HepG2 (cell line): ENCODE data around the gene INSIG1. TPM values are rescaled to one million over a fixed set of nuclear protein-coding genes. Genes with fewer than 3 reads are reported as not detected.

Source experiments
- ATAC-seq: fragments of 200-7000 bp; cut with Tn5 transposase; 3 replicates; pipeline ENCODE4 v1.9.1; 2020; ENCODE audit warnings: mild to moderate bottlenecking, moderate library complexity
- BruUV-seq: library from RNA; stranded (reverse); fragments of 400-500 nt; replicated peaks from 2 replicates; lab custom pipeline; 2021; lab: Mats Ljungman, UMichigan
- CTCF ChIA-PET: fragments of 300-600 bp; formaldehyde crosslinking; extraction: SDS; loops from one replicate; lab custom pipeline; 2021; ENCODE audit warnings: low total read pairs, inconsistent platforms, low intra/inter-chr PET ratio; lab: Yijun Ruan, JAX
- POLR2A ChIA-PET: fragments of 350-600 bp; sonication (Branson Sonifier 250); formaldehyde crosslinking; loops from one replicate; lab custom pipeline; 2020; ENCODE audit warnings: antibody characterized with exemption, inconsistent platforms; lab: Yijun Ruan, JAX
- DNase-seq: peaks from one replicate; pipeline ENCODE4 v3.0.0-alpha.2; 2015; ENCODE audit warnings: low spot score
- FAIRE-seq: peaks from 3 replicates; lab custom pipeline; 2011; peaks lifted over from hg19 to GRCh38; lab: Jason Lieb, UNC
- H2AFZ ChIP-seq: one replicate; pipeline ENCODE4 v1.6.1; 2011; ENCODE audit warnings: low read length, inconsistent platforms
- H3K27ac ChIP-seq: fragments of 300-600 bp; 3 replicates; pipeline ENCODE4 v1.8.0; 2011; ENCODE audit warnings: mixed run types, mild to moderate bottlenecking, mixed read lengths, low read length, inconsistent platforms; ENCODE audit not compliant: insufficient read depth; ENCODE audit errors: extremely low read length
- H3K27me3 ChIP-seq, 2 experiments: fragments of 200-600 bp in 1 of 2; 2 replicates in 1 of 2; 3 replicates in 1 of 2; pipeline versions ENCODE4 v1.6.0 to v1.8.0; 2011; ENCODE audit warnings: low read length in 2 of 2, mild to moderate bottlenecking in 2 of 2, moderate library complexity in 2 of 2, inconsistent platforms in 1 of 2; ENCODE audit not compliant: insufficient read depth in 2 of 2, control insufficient read depth in 1 of 2
- H3K36me3 ChIP-seq, 2 experiments: fragments of 200-600 bp in 1 of 2; replicated peaks in 1 of 2; 2 replicates in 1 of 2; 3 replicates in 1 of 2; pipeline versions ENCODE4 v1.5.1 to v1.8.0; 2011; ENCODE audit warnings: low read length in 2 of 2, inconsistent platforms in 1 of 2; ENCODE audit not compliant: insufficient read depth in 2 of 2, control insufficient read depth in 1 of 2
- H3K4me1 ChIP-seq: 2 replicates; pipeline ENCODE4 v1.5.1; 2012; ENCODE audit warnings: low read length, inconsistent platforms; ENCODE audit not compliant: insufficient read depth
- H3K4me2 ChIP-seq: 2 replicates; pipeline ENCODE4 v1.6.0; 2011; ENCODE audit warnings: low read depth, low read length, inconsistent platforms
- H3K4me3 ChIP-seq, 3 experiments: fragments of 200-600 bp in 1 of 3; sonication (generic), shearing (Covaris generic) in 1 of 3; replicated peaks in 1 of 3; 2 replicates each; pipeline ENCODE4 v1.5.1; 2011 to 2016; ENCODE audit warnings: low read length in 3 of 3, inconsistent platforms in 2 of 3, low read depth in 2 of 3, mild to moderate bottlenecking in 2 of 3, control low read depth in 1 of 3, mixed read lengths in 1 of 3; ENCODE audit not compliant: insufficient read depth in 1 of 3
- H3K79me2 ChIP-seq: one replicate; pipeline ENCODE4 v1.6.1; 2011; ENCODE audit warnings: low read length, inconsistent platforms; ENCODE audit not compliant: insufficient read depth
- H3K9ac ChIP-seq: 2 replicates; pipeline ENCODE4 v1.6.0; 2011; ENCODE audit warnings: mild to moderate bottlenecking, low read depth, low read length, inconsistent platforms; ENCODE audit not compliant: insufficient read depth
- H3K9me3 ChIP-seq: 2 replicates; pipeline ENCODE4 v1.5.1; 2012; ENCODE audit warnings: mild to moderate bottlenecking, low read length
- H4K20me1 ChIP-seq: 2 replicates; pipeline ENCODE4 v1.6.0; 2011; ENCODE audit warnings: inconsistent platforms, mild to moderate bottlenecking, low read length, moderate library complexity; ENCODE audit not compliant: insufficient read depth
- ASH2L ChIP-seq: fragments of 300-600, 200-600 bp; sonication (generic); IDR thresholded peaks from 2 replicates; pipeline ENCODE4 v1.7.0; 2017; ENCODE audit warnings: low read depth, mild to moderate bottlenecking, moderate library complexity, mixed read lengths, low read length; ENCODE audit not compliant: insufficient read length
- FOXA1 ChIP-seq, 2 experiments: fragments of 450-650 bp in 1 of 2; sonication (generic) in 1 of 2; formaldehyde crosslinking in 1 of 2; IDR thresholded peaks; 2 replicates each; pipeline versions ENCODE4 v1.4.0 to v1.6.1; 2016 to 2020; ENCODE audit warnings: missing genetic modification reagents in 1 of 2
- FOXO4 ChIP-seq: sonication (generic); formaldehyde crosslinking; conservative IDR thresholded peaks from 2 replicates; pipeline ENCODE4 v1.8.1; 2023; ENCODE audit warnings: missing genetic modification reagents
- ISX ChIP-seq: sonication (generic); formaldehyde crosslinking; conservative IDR thresholded peaks from 2 replicates; pipeline ENCODE4 v1.5.0; 2020; ENCODE audit warnings: missing genetic modification reagents
- RERE ChIP-seq: IDR thresholded peaks from 2 replicates; pipeline ENCODE4 v1.6.1; 2016; ENCODE audit warnings: low read depth, missing genetic modification reagents, missing compliant biosample characterization
- TEAD2 ChIP-seq: sonication (generic); formaldehyde crosslinking; IDR thresholded peaks from 2 replicates; pipeline ENCODE4 v1.9.0; 2021; ENCODE audit warnings: missing genetic modification reagents
- ZFP36L1 ChIP-seq: sonication (generic); formaldehyde crosslinking; IDR thresholded peaks from 2 replicates; pipeline ENCODE4 v1.8.0; 2022; ENCODE audit warnings: mild to moderate bottlenecking, missing genetic modification reagents, moderate library complexity
- ZNF331 ChIP-seq: sonication (generic); formaldehyde crosslinking; IDR thresholded peaks from 2 replicates; pipeline ENCODE4 v1.4.0; 2020; ENCODE audit warnings: missing genetic modification reagents
- ZNF350 ChIP-seq: sonication (generic); formaldehyde crosslinking; IDR thresholded peaks from 2 replicates; pipeline ENCODE4 v1.4.0; 2020; ENCODE audit warnings: mild to moderate bottlenecking, low read depth, missing genetic modification reagents, borderline replicate concordance
- ZNF557 ChIP-seq: sonication (generic); formaldehyde crosslinking; IDR thresholded peaks from 2 replicates; pipeline ENCODE4 v1.4.0; 2020; ENCODE audit warnings: missing genetic modification reagents
- ZNF703 ChIP-seq: sonication (generic); formaldehyde crosslinking; IDR thresholded peaks from 2 replicates; pipeline ENCODE4 v1.5.1; 2020; ENCODE audit warnings: missing genetic modification reagents, mild to moderate bottlenecking, moderate library complexity, borderline replicate concordance
- WGBS: methylation state at CpG from one replicate; pipeline ENCODE4 v1.1.6; 2017; ENCODE audit warnings: low lambda C conversion rate; 5-methylcytosine and 5-hydroxymethylcytosine counted together
- in situ Hi-C: cut with HindIII; loops from 2 replicates; pipeline ENCODE4 v1.10.0; 2017; ENCODE audit warnings: low pct_unique_long_range_greater_than_20kb; ENCODE audit not compliant: extremely low pct_ligation_motif_present
- intact Hi-C: fragments of 100-400 bp; cut with micrococcal nuclease; formaldehyde crosslinking; loops from one replicate; pipeline ENCODE4 v1.10.0; 2022; ENCODE audit not compliant: unreplicated experiment
- polyA plus RNA-seq, 8 experiments: library from polyadenylated mRNA; depleted of rRNA in 3 of 8; stranded (reverse) in 7 of 8; unstranded in 1 of 8; fragments of >200 nt; fragmentation: Illumina TruSeq in 4 of 8; extraction: Trizol in 4 of 8; gene quantifications; 2 replicates each; pipeline versions ENCODE4 v1.2.1 to v1.2.3, GENCODE V29; 2011 to 2016; ENCODE audit warnings: low read depth in 4 of 8, missing spikeins in 1 of 8, mixed read lengths in 1 of 8; ENCODE audit not compliant: insufficient read depth in 1 of 8
- total RNA-seq, 5 experiments: library from RNA; depleted of rRNA; stranded (reverse); fragments of >200 nt; fragmentation: Illumina TruSeq; extraction: Trizol; gene quantifications; 2 replicates each; pipeline ENCODE4 v1.2.3, GENCODE V29; 2016; ENCODE audit warnings: low read depth in 1 of 5
- TF ChIP-seq, protein P1 (sequence below): sonication (generic); IDR thresholded peaks from 2 replicates; pipeline ENCODE4 v1.6.1; 2016; ENCODE audit warnings: low read depth, borderline replicate concordance
- TF ChIP-seq, protein P2 (sequence below): sonication (generic); formaldehyde crosslinking; IDR thresholded peaks from 2 replicates; pipeline ENCODE4 v1.4.0; 2020; ENCODE audit warnings: low read depth, mild to moderate bottlenecking, missing genetic modification reagents
- TF ChIP-seq, protein P3 (sequence below): sonication (generic); formaldehyde crosslinking; IDR thresholded peaks from 2 replicates; pipeline ENCODE4 v1.8.0; 2022; ENCODE audit warnings: mild to moderate bottlenecking, missing genetic modification reagents

Gene INSIG1
- total and polyA plus RNA-seq, 2 of the 13 experiments (the other 11 are each of a cell fraction or from before 2014, with no cell fraction given), result 0.07 to 0.11 TPM

DNA sequence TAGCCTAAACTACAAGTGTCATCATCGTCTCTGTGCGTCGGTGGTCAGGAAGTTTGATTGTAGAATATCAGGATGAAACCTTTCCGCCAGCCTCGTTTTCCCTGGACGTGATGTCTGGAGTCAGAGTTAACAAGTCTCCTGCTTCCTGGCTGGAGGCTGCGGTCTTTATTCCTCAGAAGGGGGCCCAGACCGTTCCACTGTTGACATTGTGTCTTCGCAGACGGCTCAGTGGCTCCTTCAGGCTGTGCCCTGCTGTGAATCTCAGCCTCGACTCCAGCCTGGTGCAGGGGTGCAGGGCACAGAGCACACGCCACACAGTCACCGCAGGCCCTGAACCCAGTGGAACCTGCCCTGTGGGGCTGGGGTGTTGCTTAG lies 37.2 kb upstream of the INSIG1 start:
- POLR2A ChIA-PET, result no interaction called here
- intact Hi-C loops (no loop called here), in situ Hi-C loops (no loop called here)
- FAIRE-seq (no peak), ATAC-seq (no peak), DNase-seq (no peak)
- no peak overlapping the region for H2AFZ ChIP-seq
- H4K20me1 ChIP-seq, result no peaks in the 10 kb centered on the region
- H3K79me2 ChIP-seq, result no peaks in the 10 kb centered on the region
- no peaks in the 10 kb centered on the region for H3K4me1 ChIP-seq
- no peak overlapping the region for H3K9ac ChIP-seq
- CTCF ChIA-PET, result no interaction called here
- no peaks in the 10 kb centered on the region for H3K9me3 ChIP-seq
- H3K36me3 ChIP-seq, result no peaks in the 10 kb centered on the region
- BruUV-seq, result no TSS peak
- H3K27me3 ChIP-seq, result peaks cover 0 to 38% of the 10 kb centered on the region in 2 experiments; a peak in 4 of 5 replicates
- WGBS, result 46% methylated on average over 10 of the region's 13 CpGs
- H3K4me2 ChIP-seq, result no peak overlapping the region
- no peak overlapping the region for H3K27ac ChIP-seq
- H3K4me3 ChIP-seq, result no peak overlapping the region
- TF ChIP-seq ZNF331 (no peak), FOXO4 (no peak), ZNF350 (CRISPR knock-in tag) (no peak), RERE (CRISPR knock-in tag) (no peak), TEAD2 (CRISPR knock-in tag) (no peak), ZNF703 (CRISPR knock-in tag) (no peak), FOXA1 (IDR thresholded peaks at IDR 0.05) (no peak), FOXA1 (CRISPR knock-in tag; IDR thresholded peaks at IDR 0.05) (no peak), ASH2L (no peak), ZNF557 (CRISPR knock-in tag) (no peak), ZFP36L1 (no peak), ISX (CRISPR knock-in tag) (no peak)
- TF ChIP-seq, protein P1, sequence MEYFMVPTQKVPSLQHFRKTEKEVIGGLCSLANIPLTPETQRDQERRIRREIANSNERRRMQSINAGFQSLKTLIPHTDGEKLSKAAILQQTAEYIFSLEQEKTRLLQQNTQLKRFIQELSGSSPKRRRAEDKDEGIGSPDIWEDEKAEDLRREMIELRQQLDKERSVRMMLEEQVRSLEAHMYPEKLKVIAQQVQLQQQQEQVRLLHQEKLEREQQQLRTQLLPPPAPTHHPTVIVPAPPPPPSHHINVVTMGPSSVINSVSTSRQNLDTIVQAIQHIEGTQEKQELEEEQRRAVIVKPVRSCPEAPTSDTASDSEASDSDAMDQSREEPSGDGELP, result no peak
- TF ChIP-seq, protein P2, sequence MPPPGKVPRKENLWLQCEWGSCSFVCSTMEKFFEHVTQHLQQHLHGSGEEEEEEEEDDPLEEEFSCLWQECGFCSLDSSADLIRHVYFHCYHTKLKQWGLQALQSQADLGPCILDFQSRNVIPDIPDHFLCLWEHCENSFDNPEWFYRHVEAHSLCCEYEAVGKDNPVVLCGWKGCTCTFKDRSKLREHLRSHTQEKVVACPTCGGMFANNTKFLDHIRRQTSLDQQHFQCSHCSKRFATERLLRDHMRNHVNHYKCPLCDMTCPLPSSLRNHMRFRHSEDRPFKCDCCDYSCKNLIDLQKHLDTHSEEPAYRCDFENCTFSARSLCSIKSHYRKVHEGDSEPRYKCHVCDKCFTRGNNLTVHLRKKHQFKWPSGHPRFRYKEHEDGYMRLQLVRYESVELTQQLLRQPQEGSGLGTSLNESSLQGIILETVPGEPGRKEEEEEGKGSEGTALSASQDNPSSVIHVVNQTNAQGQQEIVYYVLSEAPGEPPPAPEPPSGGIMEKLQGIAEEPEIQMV, result no peak
- TF ChIP-seq, protein P3, sequence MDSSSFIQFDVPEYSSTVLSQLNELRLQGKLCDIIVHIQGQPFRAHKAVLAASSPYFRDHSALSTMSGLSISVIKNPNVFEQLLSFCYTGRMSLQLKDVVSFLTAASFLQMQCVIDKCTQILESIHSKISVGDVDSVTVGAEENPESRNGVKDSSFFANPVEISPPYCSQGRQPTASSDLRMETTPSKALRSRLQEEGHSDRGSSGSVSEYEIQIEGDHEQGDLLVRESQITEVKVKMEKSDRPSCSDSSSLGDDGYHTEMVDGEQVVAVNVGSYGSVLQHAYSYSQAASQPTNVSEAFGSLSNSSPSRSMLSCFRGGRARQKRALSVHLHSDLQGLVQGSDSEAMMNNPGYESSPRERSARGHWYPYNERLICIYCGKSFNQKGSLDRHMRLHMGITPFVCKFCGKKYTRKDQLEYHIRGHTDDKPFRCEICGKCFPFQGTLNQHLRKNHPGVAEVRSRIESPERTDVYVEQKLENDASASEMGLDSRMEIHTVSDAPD (CRISPR knock-in tag), result no peak
